ENCODE results near the gene PCDHA13.
"Not testable (repeated sequence)": the region's sequence is repeated elsewhere in the genome, so short reads cannot be mapped to it uniquely, and the experiment has no call there.

Gene PCDHA13

DNA sequence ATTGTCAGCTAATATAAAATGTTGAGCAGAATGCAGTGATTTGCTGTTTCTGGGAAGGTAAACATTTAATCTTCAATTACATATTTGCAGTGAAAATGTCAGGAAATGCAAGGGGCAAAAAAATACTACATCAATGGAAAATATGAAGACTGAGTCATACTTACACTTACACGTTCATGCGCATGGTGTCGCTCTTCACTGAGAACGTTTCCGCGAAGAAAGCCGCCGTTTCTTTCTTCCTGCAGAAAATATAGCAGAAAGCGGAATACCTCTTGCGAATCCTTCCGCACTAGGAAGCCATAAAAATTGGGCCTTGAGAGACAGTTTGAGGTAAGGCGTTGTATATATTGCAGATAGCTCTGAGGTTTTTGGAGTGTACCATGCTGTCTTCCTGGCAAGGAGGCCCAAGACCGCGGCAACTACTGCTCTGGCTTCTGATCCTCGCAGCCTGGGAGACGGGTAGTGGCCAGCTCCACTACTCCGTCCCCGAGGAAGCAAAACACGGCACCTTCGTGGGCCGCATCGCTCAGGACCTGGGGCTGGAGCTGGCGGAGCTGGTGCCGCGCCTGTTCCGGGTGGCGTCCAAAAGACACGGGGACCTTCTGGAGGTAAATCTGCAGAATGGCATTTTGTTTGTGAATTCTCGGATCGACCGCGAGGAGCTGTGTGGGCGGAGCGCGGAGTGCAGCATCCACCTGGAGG, at the start of gene PCDHA13:
Gene PCDHA13, plus strand, starts transcription at position 236 of the 702 bp plus-strand sequence. Its CDS starts 145 bp downstream, at position 381.
- TF ChIP-seq, protein P1, sequence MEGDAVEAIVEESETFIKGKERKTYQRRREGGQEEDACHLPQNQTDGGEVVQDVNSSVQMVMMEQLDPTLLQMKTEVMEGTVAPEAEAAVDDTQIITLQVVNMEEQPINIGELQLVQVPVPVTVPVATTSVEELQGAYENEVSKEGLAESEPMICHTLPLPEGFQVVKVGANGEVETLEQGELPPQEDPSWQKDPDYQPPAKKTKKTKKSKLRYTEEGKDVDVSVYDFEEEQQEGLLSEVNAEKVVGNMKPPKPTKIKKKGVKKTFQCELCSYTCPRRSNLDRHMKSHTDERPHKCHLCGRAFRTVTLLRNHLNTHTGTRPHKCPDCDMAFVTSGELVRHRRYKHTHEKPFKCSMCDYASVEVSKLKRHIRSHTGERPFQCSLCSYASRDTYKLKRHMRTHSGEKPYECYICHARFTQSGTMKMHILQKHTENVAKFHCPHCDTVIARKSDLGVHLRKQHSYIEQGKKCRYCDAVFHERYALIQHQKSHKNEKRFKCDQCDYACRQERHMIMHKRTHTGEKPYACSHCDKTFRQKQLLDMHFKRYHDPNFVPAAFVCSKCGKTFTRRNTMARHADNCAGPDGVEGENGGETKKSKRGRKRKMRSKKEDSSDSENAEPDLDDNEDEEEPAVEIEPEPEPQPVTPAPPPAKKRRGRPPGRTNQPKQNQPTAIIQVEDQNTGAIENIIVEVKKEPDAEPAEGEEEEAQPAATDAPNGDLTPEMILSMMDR (IDR thresholded peaks at IDR 0.05), result peak; percentile 19; the same call in 1 of the 2 replicates

GRCh38 chr5:140833993-140834392, 47.9 kb upstream of the PCDHA13 start, which contains the start of gene PCDHA7:
Gene PCDHA7, plus strand, starts transcription at chr5:140834269. Its CDS starts 115 bp downstream, at chr5:140834384.
- TF ChIP-seq, protein P1 (IDR thresholded peaks at IDR 0.05), result peak; percentile 27; the same call in 1 of the 2 replicates

DNA sequence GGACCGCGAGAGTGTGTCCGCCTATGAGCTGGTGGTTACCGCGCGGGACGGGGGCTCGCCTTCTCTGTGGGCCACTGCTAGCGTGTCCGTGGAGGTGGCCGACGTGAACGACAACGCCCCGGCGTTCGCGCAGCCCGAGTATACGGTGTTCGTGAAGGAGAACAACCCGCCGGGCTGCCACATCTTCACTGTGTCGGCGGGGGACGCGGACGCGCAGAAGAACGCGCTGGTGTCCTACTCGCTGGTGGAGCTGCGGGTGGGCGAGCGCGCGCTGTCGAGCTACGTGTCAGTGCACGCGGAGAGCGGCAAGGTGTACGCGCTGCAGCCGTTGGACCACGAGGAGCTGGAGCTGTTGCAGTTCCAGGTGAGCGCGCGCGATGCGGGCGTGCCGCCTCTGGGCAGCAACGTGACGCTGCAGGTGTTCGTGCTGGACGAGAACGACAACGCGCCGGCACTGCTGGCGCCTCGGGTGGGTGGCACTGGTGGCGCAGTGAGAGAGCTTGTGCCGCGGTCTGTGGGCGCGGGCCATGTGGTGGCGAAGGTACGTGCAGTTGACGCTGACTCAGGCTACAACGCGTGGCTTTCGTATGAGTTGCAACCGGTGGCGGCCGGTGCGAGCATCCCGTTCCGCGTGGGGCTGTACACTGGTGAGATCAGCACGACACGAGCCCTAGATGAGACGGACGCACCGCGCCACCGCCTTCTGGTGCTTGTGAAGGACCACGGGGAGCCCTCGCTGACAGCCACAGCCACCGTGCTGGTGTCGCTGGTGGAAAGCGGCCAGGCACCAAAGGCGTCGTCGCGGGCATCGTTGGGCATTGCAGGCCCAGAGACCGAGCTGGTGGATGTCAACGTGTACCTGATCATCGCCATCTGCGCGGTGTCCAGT, 46.1 kb upstream of the PCDHA13 start:
- TF ChIP-seq, protein P1 (IDR thresholded peaks at IDR 0.05), result no peak

- TF ChIP-seq, protein P1 (IDR thresholded peaks at IDR 0.05), result peak; percentile 63
These were observed 40.7 kb upstream of the PCDHA13 start, which contains the start of gene PCDHA8 for GRCh38 chr5:140840978-140841962. Gene PCDHA8, plus strand, starts transcription at chr5:140841187. Its CDS starts 135 bp downstream, at chr5:140841322.

DNA sequence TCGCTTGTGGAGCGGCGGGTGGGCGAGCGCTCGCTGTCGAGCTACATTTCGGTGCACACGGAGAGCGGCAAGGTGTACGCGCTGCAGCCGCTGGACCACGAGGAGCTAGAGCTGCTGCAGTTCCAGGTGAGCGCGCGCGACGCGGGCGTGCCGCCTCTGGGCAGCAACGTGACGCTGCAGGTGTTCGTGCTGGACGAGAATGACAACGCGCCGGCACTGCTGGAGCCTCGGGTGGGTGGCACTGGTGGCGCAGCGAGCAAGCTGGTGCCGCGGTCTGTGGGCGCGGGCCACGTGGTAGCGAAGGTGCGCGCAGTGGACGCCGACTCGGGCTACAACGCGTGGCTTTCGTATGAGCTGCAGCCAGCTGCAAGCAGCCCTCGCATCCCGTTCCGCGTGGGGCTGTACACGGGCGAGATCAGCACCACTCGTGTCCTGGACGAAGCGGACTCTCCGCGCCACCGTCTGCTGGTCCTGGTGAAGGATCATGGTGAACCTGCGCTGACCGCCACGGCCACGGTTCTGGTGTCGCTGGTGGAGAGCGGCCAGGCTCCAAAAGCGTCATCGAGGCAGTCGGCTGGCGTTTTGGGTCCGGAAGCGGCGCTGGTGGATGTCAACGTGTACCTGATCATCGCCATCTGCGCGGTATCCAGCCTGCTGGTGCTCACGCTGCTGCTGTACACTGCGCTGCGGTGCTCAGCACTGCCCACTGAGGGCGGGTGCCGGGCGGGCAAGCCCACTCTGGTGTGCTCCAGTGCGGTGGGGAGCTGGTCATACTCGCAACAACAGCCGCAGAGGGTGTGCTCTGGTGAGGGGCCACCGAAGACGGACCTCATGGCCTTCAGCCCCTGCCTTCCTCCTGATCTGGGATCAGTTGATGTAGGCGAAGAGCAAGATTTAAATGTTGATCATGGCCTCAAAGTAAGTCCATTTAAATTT, 38.9 kb upstream of the PCDHA13 start:
- TF ChIP-seq, protein P1 (IDR thresholded peaks at IDR 0.05), result no peak

GRCh38 chr5:140848139-140849102, 33.5 kb upstream of the PCDHA13 start, which contains the start of gene PCDHA9:
Gene PCDHA9, plus strand, starts transcription at chr5:140848382. Its CDS starts 114 bp downstream, at chr5:140848496.
- TF ChIP-seq, protein P1 (IDR thresholded peaks at IDR 0.05), result not testable (repeated sequence)

Measured in LNCAP (cell line).